ENCODE measurements around the gene OR5AU1.

Gene OR5AU1

DNA sequence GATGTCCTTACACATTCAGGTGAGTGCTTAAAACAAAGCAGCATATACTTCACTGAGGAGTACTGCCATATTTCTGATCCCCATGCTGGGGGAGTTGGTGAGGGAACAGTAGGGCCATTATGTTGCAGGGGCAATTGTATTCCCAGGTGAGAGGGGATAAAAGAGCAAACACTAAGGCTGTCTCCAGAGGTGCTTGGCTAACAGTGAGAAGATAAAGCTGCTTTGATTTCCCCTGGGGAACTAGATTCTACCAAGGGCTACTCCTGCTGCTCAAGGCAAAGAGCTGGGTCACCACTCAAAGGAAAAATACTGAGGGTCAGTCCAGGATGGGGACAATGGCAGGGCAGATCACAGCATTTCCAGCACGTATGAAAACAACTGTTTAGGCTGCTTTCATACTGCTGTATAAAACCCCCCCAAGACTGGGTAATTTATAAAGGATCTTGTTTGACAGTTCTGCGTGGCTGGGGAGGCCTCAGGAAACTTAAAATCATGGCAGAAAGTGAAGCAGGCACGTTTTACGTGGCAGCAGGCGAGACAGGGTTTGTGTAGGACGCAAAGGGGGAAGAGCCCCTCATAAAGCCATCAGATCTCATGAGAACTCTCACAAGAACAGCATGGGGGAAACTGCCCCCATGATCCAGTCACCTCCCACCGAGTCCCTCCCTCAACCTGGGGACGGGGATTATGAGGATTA lies 47.8 kb upstream of the OR5AU1 start:
- no peak overlapping the region for H3K4me3 ChIP-seq (ENCODE audit: low read length)
- H3K4me1 ChIP-seq (ENCODE audit: low read length), result peaks cover 14% of the 10 kb centered on the region
- H3K36me3 ChIP-seq (replicated peaks; ENCODE audit: low read depth, low read length), result peaks cover 67% of the 10 kb centered on the region
- no peak overlapping the region for H2AFZ ChIP-seq (ENCODE audit: low read depth, low read length)
- no peak overlapping the region for H3K9ac ChIP-seq (ENCODE audit: low read length)
- H3K27me3 ChIP-seq (ENCODE audit: low read depth, low read length), result no peaks in the 10 kb centered on the region
- H3K79me2 ChIP-seq (ENCODE audit: low read length), result peaks cover 12% of the 10 kb centered on the region; the same call in 1 of the 2 replicates
- H3K4me2 ChIP-seq (ENCODE audit: low read length), result no peak overlapping the region
- no peak for TF ChIP-seq EZH2phosphoT487 (IDR thresholded peaks at IDR 0.05; ENCODE audit: low read depth)
- TF ChIP-seq, protein P1, sequence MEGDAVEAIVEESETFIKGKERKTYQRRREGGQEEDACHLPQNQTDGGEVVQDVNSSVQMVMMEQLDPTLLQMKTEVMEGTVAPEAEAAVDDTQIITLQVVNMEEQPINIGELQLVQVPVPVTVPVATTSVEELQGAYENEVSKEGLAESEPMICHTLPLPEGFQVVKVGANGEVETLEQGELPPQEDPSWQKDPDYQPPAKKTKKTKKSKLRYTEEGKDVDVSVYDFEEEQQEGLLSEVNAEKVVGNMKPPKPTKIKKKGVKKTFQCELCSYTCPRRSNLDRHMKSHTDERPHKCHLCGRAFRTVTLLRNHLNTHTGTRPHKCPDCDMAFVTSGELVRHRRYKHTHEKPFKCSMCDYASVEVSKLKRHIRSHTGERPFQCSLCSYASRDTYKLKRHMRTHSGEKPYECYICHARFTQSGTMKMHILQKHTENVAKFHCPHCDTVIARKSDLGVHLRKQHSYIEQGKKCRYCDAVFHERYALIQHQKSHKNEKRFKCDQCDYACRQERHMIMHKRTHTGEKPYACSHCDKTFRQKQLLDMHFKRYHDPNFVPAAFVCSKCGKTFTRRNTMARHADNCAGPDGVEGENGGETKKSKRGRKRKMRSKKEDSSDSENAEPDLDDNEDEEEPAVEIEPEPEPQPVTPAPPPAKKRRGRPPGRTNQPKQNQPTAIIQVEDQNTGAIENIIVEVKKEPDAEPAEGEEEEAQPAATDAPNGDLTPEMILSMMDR (IDR thresholded peaks at IDR 0.05; ENCODE audit: low read depth, low read length), result no peak
- peaks cover 79% of the 10 kb centered on the region for H4K20me1 ChIP-seq (ENCODE audit: insufficient read depth, low read length)
- H3K9me3 ChIP-seq (ENCODE audit: insufficient read depth, low read length), result no peaks in the 10 kb centered on the region
- no peak overlapping the region for H3K27ac ChIP-seq (ENCODE audit: low read length)

DNA sequence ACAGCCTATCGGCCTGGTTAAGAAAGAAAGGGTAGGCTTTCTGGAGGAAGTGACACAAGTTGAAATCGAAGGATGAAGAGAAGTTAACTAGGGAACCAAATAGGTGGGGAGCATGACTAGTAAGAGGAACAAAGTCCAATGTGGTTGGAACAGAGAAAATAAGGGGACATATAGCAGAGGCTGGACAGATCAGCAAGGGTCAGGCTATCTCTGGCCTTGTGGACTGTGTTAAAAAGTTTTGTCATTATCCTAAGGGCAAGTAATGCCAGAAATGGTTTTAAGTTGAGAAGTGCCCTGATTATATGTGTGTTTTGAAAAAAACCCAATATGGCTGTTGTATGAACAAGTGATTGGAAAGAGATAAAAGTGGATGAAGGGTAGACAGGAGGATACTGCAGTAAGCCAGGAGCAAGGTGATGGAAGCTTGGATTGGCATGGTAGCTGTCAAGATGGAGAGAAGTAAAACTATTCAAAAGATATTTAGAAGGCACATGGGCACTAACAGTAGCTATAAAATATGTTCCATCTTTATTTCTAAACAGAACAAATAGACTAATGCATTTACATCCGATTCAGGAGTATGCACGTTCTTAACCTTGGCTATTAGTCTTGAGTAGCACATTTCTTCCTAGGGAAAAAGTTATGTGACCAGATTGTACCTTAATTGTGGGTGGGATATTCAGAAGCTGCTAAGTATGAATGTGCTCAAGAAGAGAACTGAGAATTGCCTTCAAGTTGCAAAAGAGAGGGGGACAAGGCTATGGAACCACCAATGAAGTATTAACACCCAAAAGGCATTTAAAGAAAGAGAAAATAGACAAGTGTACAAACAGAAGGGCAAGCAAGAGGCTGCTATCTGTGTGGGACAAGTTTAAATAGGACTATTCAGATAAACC lies 46.8 kb upstream of the OR5AU1 start:
- TF ChIP-seq, protein P1 (IDR thresholded peaks at IDR 0.05; ENCODE audit: low read depth, low read length), result no peak
- TF ChIP-seq EZH2phosphoT487 (IDR thresholded peaks at IDR 0.05; ENCODE audit: low read depth), result no peak
- no peaks in the 10 kb centered on the region for H3K27me3 ChIP-seq (ENCODE audit: low read depth, low read length)
- H3K79me2 ChIP-seq (ENCODE audit: low read length), result 0 out of 2 replicates have a peak, but pooled peaks cover 7% of the 10 kb centered on the region
- peaks cover 6% of the 10 kb centered on the region for H3K4me1 ChIP-seq (ENCODE audit: low read length)
- H3K4me2 ChIP-seq (ENCODE audit: low read length), result no peak overlapping the region
- H4K20me1 ChIP-seq (ENCODE audit: insufficient read depth, low read length), result peaks cover 70% of the 10 kb centered on the region
- no peaks in the 10 kb centered on the region for H3K9me3 ChIP-seq (ENCODE audit: insufficient read depth, low read length)
- H3K36me3 ChIP-seq (replicated peaks; ENCODE audit: low read depth, low read length), result peaks cover 58% of the 10 kb centered on the region
- no peak overlapping the region for H3K9ac ChIP-seq (ENCODE audit: low read length)
- no peak overlapping the region for H2AFZ ChIP-seq (ENCODE audit: low read depth, low read length)
- H3K4me3 ChIP-seq (ENCODE audit: low read length), result no peak overlapping the region
- H3K27ac ChIP-seq (ENCODE audit: low read length), result no peak overlapping the region

DNA sequence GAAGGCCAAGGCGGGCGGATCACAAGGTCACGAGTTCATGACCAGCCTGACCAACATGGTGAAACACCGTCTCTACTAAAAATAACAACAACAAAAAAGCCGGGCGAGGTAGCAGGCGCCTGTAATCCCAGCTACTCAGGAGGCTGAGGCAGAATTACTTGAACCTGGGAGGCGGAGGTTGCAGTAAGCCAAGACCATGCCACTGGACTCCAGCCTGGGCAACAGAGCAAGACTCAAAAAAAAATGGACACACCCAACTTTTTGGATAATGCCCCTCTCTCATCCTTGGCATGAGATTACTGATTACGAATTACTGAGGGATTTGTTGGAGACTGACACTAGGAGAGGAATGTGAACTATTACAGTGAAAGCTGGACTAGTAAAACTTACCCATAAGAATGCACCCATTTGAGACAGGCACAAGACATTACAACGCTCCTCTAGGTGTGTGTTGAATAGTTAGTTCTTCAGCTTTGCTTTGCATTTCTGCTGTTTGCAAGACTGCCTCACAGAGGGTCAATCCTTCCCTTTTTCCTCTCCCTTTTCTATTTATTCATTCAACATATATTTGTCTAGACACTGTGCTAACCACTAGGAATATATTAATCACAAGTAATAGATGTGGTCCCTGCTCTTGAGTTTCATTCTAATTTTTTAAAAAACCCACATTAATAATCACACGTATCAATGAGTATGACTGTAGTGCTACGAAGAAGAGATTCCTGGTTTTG lies 46.0 kb upstream of the OR5AU1 start:
- no peak overlapping the region for H3K9ac ChIP-seq (ENCODE audit: low read length)
- peaks cover 62% of the 10 kb centered on the region for H4K20me1 ChIP-seq (ENCODE audit: insufficient read depth, low read length)
- no peak overlapping the region for H3K27ac ChIP-seq (ENCODE audit: low read length)
- no peak overlapping the region for H2AFZ ChIP-seq (ENCODE audit: low read depth, low read length)
- H3K4me3 ChIP-seq (ENCODE audit: low read length), result no peak overlapping the region
- H3K4me2 ChIP-seq (ENCODE audit: low read length), result no peak overlapping the region
- no peaks in the 10 kb centered on the region for H3K9me3 ChIP-seq (ENCODE audit: insufficient read depth, low read length)
- 0 out of 2 replicates have a peak, but pooled peaks cover 7% of the 10 kb centered on the region for H3K79me2 ChIP-seq (ENCODE audit: low read length)
- H3K36me3 ChIP-seq (replicated peaks; ENCODE audit: low read depth, low read length), result peaks cover 50% of the 10 kb centered on the region
- TF ChIP-seq, protein P1 (IDR thresholded peaks at IDR 0.05; ENCODE audit: low read depth, low read length), result no peak
- TF ChIP-seq EZH2phosphoT487 (IDR thresholded peaks at IDR 0.05; ENCODE audit: low read depth), result no peak
- no peaks in the 10 kb centered on the region for H3K27me3 ChIP-seq (ENCODE audit: low read depth, low read length)
- H3K4me1 ChIP-seq (ENCODE audit: low read length), result no peaks in the 10 kb centered on the region
